Tracheal epithelial cell (primary cell): Measurements from ENCODE around the gene MARK4. TPM values are rescaled to one million over a fixed set of nuclear protein-coding genes. Genes with fewer than 3 reads are reported as not detected.

Experiments used
- total RNA-seq: library from RNA; depleted of rRNA; stranded (reverse); fragments of >200 nt; gene quantifications from 2 replicates; pipeline ENCODE4 v1.2.1, GENCODE V29; 2014

Gene MARK4
- 10.0 and 12.8 TPM in 2 replicates for total RNA-seq

GRCh38 chr19:45250832-45251451 is at the start of gene MARK4:
TSS of gene MARK4 (plus strand) at chr19:45251271. CDS start at chr19:45251589, 318 bp downstream.

GRCh38 chr19:45245334-45245787 is 5.7 kb upstream of the MARK4 start, which contains the start of gene EXOC3L2:
TSS of gene EXOC3L2 (minus strand) at chr19:45245407. CDS start at chr19:45239045, 6,362 bp downstream.

GRCh38 chr19:45322744-45323281 is 71.7 kb downstream of the MARK4 start, which contains the start of gene CKM:
TSS of gene CKM (minus strand) at chr19:45322875. CDS start at chr19:45319713, 3,162 bp downstream.

GRCh38 chr19:45340232-45340898 is 89.3 kb downstream of the MARK4 start, which contains the start of gene KLC3:
TSS of gene KLC3 (plus strand) at chr19:45340750. CDS start at chr19:45345542, 4,792 bp downstream.

Other genes with a start within 250 kb of the MARK4 start
- 3.0 and 23.9 TPM in 2 replicates for gene RELB, start 249.8 kb upstream of the MARK4 start, total RNA-seq
- gene CLASRP, start 212.2 kb upstream of the MARK4 start, total RNA-seq = 6.3 and 9.0 TPM in 2 replicates
- 0.48 and 0.64 TPM in 2 replicates for gene ZNF296, start 174.8 kb upstream of the MARK4 start, total RNA-seq
- 30.9 and 47.0 TPM in 2 replicates for gene GEMIN7, start 172.0 kb upstream of the MARK4 start, total RNA-seq
- gene PPP1R37, start 158.1 kb upstream of the MARK4 start, total RNA-seq = 42.0 and 43.6 TPM in 2 replicates
- gene NKPD1, start 90.3 kb upstream of the MARK4 start, total RNA-seq = 0.85 and 0.96 TPM in 2 replicates
- 17.7 and 21.4 TPM in 2 replicates for gene TRAPPC6A, start 73.0 kb upstream of the MARK4 start, total RNA-seq
- gene BLOC1S3, start 72.5 kb upstream of the MARK4 start, total RNA-seq = 8.2 and 11.1 TPM in 2 replicates
- 0.24 and 0.64 TPM in 2 replicates for gene EXOC3L2, start 5.9 kb upstream of the MARK4 start, total RNA-seq
- gene CKM, start 71.6 kb downstream of the MARK4 start, total RNA-seq = not detected in 2 replicates
- gene KLC3, start 89.5 kb downstream of the MARK4 start, total RNA-seq = 82.5 and 101 TPM in 2 replicates
- gene ERCC2, start 119.3 kb downstream of the MARK4 start, total RNA-seq = 6.0 and 10.1 TPM in 2 replicates
- gene PPP1R13L, start 153.8 kb downstream of the MARK4 start, total RNA-seq = 20.5 and 21.3 TPM in 2 replicates
- 23.9 and 25.2 TPM in 2 replicates for gene POLR1G, start 155.4 kb downstream of the MARK4 start, total RNA-seq
- 82.3 and 120 TPM in 2 replicates for gene ERCC1, start 172.6 kb downstream of the MARK4 start, total RNA-seq
- 11.1 and 15.4 TPM in 2 replicates for gene FOSB, start 216.7 kb downstream of the MARK4 start, total RNA-seq
- gene RTN2, start 245.8 kb downstream of the MARK4 start, total RNA-seq = 3.6 and 10.6 TPM in 2 replicates
- 0.64 and 1.4 TPM in 2 replicates for gene PPM1N, start 247.2 kb downstream of the MARK4 start, total RNA-seq